PFSK-1 (cell line): ENCODE measurements around the gene CDC42BPB.

Source experiments
- FOXP2 ChIP-seq: optimal IDR thresholded peaks from 2 replicates; pipeline ENCODE3; 2011; ENCODE audit warnings: borderline replicate concordance, control low read depth, inconsistent platforms; ENCODE audit not compliant: insufficient read depth; ENCODE audit errors: extremely low read length, extremely low read depth
- POLR2AphosphoS5 ChIP-seq: IDR thresholded peaks from 2 replicates; pipeline ENCODE4 v1.6.1; 2012; ENCODE audit warnings: low read depth, mild to moderate bottlenecking, control low read depth, low read length, moderate library complexity
- REST ChIP-seq, 2 experiments: IDR thresholded peaks; 2 replicates each; pipeline versions ENCODE4 v1.6.1 to v1.8.0; 2011 to 2012; ENCODE audit warnings: low read depth in 2 of 2, low read length in 2 of 2, control low read depth in 1 of 2, inconsistent platforms in 1 of 2, mild to moderate bottlenecking in 1 of 2, moderate library complexity in 1 of 2; ENCODE audit not compliant: insufficient read depth in 1 of 2
- SIN3A ChIP-seq: IDR thresholded peaks from 2 replicates; pipeline ENCODE4 v1.6.1; 2012; ENCODE audit warnings: mild to moderate bottlenecking, low read length, moderate library complexity, borderline replicate concordance; ENCODE audit not compliant: insufficient read depth
- TAF1 ChIP-seq: IDR thresholded peaks from 2 replicates; pipeline ENCODE4 v1.6.1; 2012; ENCODE audit warnings: low read length, control low read depth, borderline replicate concordance; ENCODE audit not compliant: insufficient read depth

GRCh38 chr14:102935756-102936155 is 121.6 kb downstream of the CDC42BPB start:
- TF ChIP-seq REST (IDR thresholded peaks at IDR 0.05; ENCODE audit: insufficient read depth in 1 of 2, low read depth in 2 of 2, low read length in 2 of 2) (no peak), POLR2AphosphoS5 (no peak), TAF1 (no peak), FOXP2 (no peak), SIN3A (no peak)
